ENCODE measurements around the gene ZPR1. TPM values are rescaled to one million over a fixed set of nuclear protein-coding genes. Genes with fewer than 3 reads are reported as not detected.
A peak's percentile ranks its signal among the peaks of the same experiment; 100 is the strongest.

ZPR1 gene
- total and polyA plus RNA-seq, 4 donors: 9.4 to 56.1 (median 18.3) TPM

- Histone ChIP-seq H3K9ac (ENCODE audit: low read depth in 1 of 2, low read length in 2 of 2) (no peak overlapping the region), H3K36me3 (ENCODE audit: control insufficient read depth in 4 of 4, insufficient read depth in 3 of 4, low read depth in 1 of 4, low read length in 3 of 4) (no peaks in the 10 kb centered on the region), H3K4me3 (ENCODE audit: low read depth in 1 of 3, low read length in 3 of 3) (no peak overlapping the region), H3K27ac (ENCODE audit: low read depth in 1 of 2, low read length in 2 of 2) (no peak overlapping the region), H3K4me1 (ENCODE audit: control insufficient read depth in 4 of 4, insufficient read depth in 4 of 4, low read length in 3 of 4) (no peaks in the 10 kb centered on the region), H3K9me3 (ENCODE audit: control insufficient read depth in 4 of 4, low read length in 3 of 4) (no peaks in the 10 kb centered on the region), H3K27me3 (ENCODE audit: control insufficient read depth in 4 of 4, insufficient read depth in 4 of 4, low read length in 3 of 4) (no peaks in the 10 kb centered on the region)
- no peak for DNase-seq (ENCODE audit: low spot score)
- WGBS: 81% methylated on average over 4 of the region's 4 CpGs
- TF ChIP-seq HNF4G (IDR thresholded peaks at IDR 0.05): no peak
Measured at GRCh38 chr11:116740741-116741140, 47.1 kb downstream of the ZPR1 start.

DNA sequence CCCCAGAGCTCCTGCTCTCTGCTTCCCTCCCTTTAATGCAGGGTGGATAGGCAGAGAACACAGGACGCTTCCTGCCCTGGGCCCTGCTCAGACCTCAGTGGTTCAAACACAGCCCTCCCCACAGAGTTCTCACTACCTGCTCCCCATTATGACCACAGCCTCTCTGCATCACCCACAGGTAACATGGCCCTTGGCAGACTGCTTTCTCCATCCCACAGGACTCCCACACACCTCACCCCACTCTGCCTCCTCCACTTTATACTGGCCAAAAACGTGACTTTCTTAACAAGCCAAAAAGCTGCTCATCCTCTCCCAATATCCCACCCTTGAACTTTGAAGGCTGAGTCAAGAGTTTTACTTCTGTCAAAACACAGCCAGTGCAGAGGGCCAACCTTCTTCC lies 48.8 kb downstream of the ZPR1 start:
- no peak overlapping the region for H3K4me3 ChIP-seq (ENCODE audit: low read depth in 1 of 3, low read length in 3 of 3)
- H3K27ac ChIP-seq (ENCODE audit: low read depth in 1 of 2, low read length in 2 of 2): no peak overlapping the region
- TF ChIP-seq ZBTB33 (IDR thresholded peaks at IDR 0.05): no peak
- no peak for TF ChIP-seq SP1 (IDR thresholded peaks at IDR 0.05)
- TF ChIP-seq GABPA (IDR thresholded peaks at IDR 0.05 in 1 of 2, conservative IDR thresholded peaks at IDR 0.05 in 1 of 2): no peak
- no peak for TF ChIP-seq FOXA2 (IDR thresholded peaks at IDR 0.05)
- no peak for TF ChIP-seq ATF3 (IDR thresholded peaks at IDR 0.05)
- TF ChIP-seq EGR1 (IDR thresholded peaks at IDR 0.05; ENCODE audit: low read depth in 2 of 2): no peak
- no peak for TF ChIP-seq RXRA (IDR thresholded peaks at IDR 0.05)
- H3K36me3 ChIP-seq (ENCODE audit: control insufficient read depth in 4 of 4, insufficient read depth in 3 of 4, low read depth in 1 of 4, low read length in 3 of 4): no peaks in the 10 kb centered on the region
- H3K27me3 ChIP-seq (ENCODE audit: control insufficient read depth in 4 of 4, insufficient read depth in 4 of 4, low read length in 3 of 4): no peaks in the 10 kb centered on the region
- H3K9ac ChIP-seq (ENCODE audit: low read depth in 1 of 2, low read length in 2 of 2): no peak overlapping the region
- no peak for DNase-seq (ENCODE audit: low spot score)
- WGBS: 93% methylated on average over 2 of the region's 2 CpGs
- H3K4me1 ChIP-seq (ENCODE audit: control insufficient read depth in 4 of 4, insufficient read depth in 4 of 4, low read length in 3 of 4): peaks cover 0 to 4% (median 1%) of the 10 kb centered on the region in 4 donors
- no peaks in the 10 kb centered on the region for H3K9me3 ChIP-seq (ENCODE audit: control insufficient read depth in 4 of 4, low read length in 3 of 4)

GRCh38 chr11:116736763-116737162 lies 51.1 kb downstream of the ZPR1 start:
- TF ChIP-seq NR2F2 (IDR thresholded peaks at IDR 0.05) (no peak), JUND (IDR thresholded peaks at IDR 0.05) (no peak), RAD21 (IDR thresholded peaks at IDR 0.05) (peak in 1 of 2 donors; percentile 7)
- Histone ChIP-seq H3K9me3 (ENCODE audit: control insufficient read depth in 4 of 4, low read length in 3 of 4) (no peaks in the 10 kb centered on the region), H3K27me3 (ENCODE audit: control insufficient read depth in 4 of 4, insufficient read depth in 4 of 4, low read length in 3 of 4) (no peaks in the 10 kb centered on the region), H3K4me3 (ENCODE audit: low read depth in 1 of 3, low read length in 3 of 3) (no peak overlapping the region), H3K4me1 (ENCODE audit: control insufficient read depth in 4 of 4, insufficient read depth in 4 of 4, low read length in 3 of 4) (peaks cover 0 to 8% (median 2%) of the 10 kb centered on the region in 4 donors), H3K36me3 (ENCODE audit: control insufficient read depth in 4 of 4, insufficient read depth in 3 of 4, low read depth in 1 of 4, low read length in 3 of 4) (no peaks in the 10 kb centered on the region), H3K27ac (ENCODE audit: low read depth in 1 of 2, low read length in 2 of 2) (no peak overlapping the region), H3K9ac (ENCODE audit: low read depth in 1 of 2, low read length in 2 of 2) (no peak overlapping the region)
- peak; percentile 17 for DNase-seq (ENCODE audit: low spot score)
- WGBS: 97% methylated on average over 3 of the region's 3 CpGs

DNA sequence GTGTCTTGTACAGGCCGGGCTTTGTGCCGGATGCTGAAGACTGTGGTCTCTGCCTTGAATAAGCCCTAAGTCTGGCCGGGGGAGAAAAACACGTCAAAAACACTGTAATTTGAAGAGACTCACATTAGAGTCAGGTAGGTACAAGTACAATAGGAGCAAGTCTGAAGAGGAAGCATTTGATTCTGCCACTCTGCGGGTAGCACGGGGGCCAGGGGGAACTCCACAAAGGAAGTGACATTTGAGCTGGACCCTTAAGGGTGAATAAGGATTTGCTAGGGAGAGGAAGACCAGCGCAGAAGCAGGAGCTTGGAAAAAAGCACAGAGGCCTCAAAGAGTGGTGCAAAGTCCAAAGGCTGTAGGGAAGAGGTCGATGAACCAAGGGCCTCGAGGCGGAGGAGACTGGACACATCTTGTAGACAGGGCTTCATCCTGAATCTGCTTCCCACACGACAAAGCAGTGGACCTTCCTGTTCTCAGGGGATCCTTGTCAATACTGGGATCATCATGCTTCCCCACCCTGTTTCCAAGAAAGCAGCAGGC lies 53.8 kb downstream of the ZPR1 start:
- Histone ChIP-seq H3K4me3 (ENCODE audit: low read depth in 1 of 3, low read length in 3 of 3) (no peak overlapping the region), H3K27ac (ENCODE audit: low read depth in 1 of 2, low read length in 2 of 2) (no peak overlapping the region), H3K9me3 (ENCODE audit: control insufficient read depth in 4 of 4, low read length in 3 of 4) (no peaks in the 10 kb centered on the region), H3K9ac (ENCODE audit: low read depth in 1 of 2, low read length in 2 of 2) (no peak overlapping the region), H3K36me3 (ENCODE audit: control insufficient read depth in 4 of 4, insufficient read depth in 3 of 4, low read depth in 1 of 4, low read length in 3 of 4) (no peaks in the 10 kb centered on the region), H3K27me3 (ENCODE audit: control insufficient read depth in 4 of 4, insufficient read depth in 4 of 4, low read length in 3 of 4) (no peaks in the 10 kb centered on the region), H3K4me1 (ENCODE audit: control insufficient read depth in 4 of 4, insufficient read depth in 4 of 4, low read length in 3 of 4) (peaks cover 0 to 8% (median 4%) of the 10 kb centered on the region in 4 donors)
- DNase-seq (ENCODE audit: low spot score): no peak
- 71% methylated on average over 11 of the region's 11 CpGs for WGBS
- TF ChIP-seq HNF4A (conservative IDR thresholded peaks at IDR 0.05): peak; percentile 62 to 84
- no peak for TF ChIP-seq NR2F2 (IDR thresholded peaks at IDR 0.05)
- TF ChIP-seq RXRA (IDR thresholded peaks at IDR 0.05): peak; percentile 22 to 60
- TF ChIP-seq SP1 (IDR thresholded peaks at IDR 0.05): no peak
- TF ChIP-seq HNF4G (IDR thresholded peaks at IDR 0.05): peak; percentile 49

Data from liver (tissue), 9 donors.